ENCODE results near the gene SERAC1.

Gene SERAC1

DNA sequence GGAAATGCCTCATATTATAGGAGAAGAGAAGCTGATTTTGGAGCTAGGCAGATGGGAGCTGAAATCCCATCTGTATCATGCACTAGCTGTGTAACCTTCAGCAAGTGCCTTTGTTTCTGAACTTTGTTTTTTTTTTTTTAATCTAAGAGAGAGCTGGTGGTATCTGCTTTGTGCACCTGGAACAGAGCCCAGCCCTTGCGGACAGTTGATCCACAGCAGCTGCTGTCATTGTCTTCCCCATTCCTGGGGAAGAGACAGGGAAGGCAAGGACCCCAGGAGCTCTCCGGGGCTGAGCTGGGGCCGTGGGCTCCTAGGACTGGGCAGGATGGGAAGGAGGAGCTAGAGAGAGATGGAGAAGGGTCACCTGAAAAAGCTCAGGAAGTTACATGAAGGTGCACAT lies 94.3 kb downstream of the SERAC1 start:
- FAIRE-seq: no peak

DNA sequence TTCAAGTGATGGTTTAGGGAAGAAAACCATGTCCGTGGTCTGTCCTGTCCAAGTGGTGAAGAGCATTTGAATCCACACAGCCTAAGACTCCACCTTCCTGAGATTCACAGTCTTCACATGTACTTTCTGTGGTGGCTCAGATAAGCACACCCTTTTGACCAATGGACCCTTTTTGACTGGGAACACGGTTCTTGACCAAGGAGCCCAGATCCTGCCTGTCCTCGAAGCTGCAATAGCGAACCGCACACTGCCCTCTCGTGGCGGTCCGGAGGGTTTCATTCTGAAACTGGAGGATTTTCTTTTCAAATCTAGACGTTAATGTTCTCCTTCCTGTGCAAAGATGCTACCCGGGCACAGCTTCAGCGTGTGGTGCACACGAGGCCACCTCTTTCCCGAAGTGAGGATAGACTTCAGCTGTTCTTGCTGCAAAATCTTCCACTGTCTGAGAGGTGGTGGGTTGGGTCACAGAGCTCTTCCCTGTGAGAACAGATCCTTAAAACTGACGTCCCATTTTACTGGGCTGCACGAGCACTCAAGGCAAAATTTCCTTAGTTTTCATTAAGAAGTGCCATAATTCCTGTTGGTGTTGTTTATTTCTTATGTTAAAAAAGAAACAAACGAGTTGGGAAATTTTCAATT lies 95.9 kb downstream of the SERAC1 start:
- peak; percentile 94 for FAIRE-seq

DNA sequence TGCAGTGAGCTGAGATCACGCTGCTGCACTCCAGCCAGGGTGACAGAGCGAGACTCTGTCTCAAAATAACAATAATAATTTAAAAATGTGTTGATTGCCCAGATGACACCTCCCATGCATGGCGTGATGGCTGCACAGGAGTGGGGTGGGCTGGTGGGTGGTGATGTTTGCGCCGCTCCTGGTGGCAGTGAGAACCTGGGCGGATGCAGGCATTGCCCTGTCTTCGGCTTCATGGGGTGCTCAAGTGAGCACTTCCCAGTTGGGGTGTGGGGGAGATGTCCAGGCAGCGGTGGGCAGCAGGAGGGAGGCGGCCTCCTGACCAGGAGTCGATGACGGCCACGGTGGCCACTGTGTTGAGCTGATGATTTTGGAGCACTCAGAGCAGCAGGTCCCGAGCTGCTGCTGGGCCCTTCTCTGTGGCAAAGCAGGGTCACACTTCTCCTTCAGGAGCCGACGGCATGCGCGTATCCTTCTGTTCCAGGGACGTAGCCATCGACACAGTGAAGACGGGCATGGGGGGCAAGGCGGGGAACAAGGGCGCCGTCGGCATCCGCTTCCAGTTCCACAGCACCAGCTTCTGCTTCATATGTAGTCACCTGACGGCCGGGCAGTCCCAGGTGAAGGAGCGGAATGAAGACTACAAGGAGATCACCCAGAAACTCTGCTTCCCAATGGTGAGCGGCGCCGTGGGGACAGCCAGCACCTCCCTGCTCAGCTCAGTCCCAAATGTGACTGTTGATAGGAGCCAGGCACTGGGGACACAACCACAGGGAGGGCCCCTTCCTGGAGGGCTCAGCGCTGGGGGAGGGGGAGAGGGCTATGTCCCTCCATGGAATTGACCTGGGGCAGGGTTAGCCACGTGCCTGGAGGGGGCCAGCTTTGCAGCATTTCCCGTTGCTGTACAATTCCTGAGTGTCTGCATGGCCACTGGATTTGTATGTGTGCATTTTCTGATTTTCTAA lies 96.7 kb downstream of the SERAC1 start:
- no peak for FAIRE-seq

DNA sequence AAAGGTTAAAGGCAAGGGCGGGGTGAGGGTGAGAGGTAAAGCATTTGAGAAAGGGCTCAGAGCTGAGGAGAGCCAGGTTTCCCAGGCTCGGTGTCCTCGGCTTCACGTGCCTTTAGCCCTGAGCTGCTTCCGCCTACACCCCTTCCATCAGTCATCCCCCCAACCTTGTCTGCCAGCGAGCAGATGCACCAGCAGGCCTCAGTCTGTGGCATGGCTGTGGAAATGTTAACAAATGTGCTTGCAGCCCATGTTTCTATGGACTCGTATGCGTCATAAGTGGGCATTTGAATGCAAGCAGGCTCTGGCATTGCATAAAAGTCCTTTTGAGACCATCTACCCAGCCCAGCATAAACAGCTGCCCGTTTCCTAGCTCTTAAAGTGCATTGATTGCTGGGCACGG lies 97.5 kb downstream of the SERAC1 start:
- no peak for FAIRE-seq

DNA sequence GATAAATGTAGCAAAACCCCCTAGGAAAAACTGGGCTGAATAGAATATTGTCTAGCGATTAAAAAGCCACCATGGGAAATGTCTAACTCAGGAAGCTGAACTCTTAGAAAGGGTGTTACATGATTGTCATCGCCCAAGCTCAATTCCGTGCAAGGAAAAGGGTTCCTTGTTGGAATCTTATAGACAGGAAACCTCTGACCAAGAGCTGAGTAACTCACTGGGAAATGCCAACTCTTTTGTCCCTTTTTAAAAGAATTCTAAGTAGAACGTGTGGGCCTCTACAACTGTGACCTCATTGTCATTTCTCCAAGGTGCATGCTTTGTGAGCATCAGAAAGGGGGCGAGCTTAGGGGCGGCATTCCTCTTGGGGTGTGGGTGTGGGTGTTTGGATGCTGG lies 98.3 kb downstream of the SERAC1 start:
- FAIRE-seq: no peak

DNA sequence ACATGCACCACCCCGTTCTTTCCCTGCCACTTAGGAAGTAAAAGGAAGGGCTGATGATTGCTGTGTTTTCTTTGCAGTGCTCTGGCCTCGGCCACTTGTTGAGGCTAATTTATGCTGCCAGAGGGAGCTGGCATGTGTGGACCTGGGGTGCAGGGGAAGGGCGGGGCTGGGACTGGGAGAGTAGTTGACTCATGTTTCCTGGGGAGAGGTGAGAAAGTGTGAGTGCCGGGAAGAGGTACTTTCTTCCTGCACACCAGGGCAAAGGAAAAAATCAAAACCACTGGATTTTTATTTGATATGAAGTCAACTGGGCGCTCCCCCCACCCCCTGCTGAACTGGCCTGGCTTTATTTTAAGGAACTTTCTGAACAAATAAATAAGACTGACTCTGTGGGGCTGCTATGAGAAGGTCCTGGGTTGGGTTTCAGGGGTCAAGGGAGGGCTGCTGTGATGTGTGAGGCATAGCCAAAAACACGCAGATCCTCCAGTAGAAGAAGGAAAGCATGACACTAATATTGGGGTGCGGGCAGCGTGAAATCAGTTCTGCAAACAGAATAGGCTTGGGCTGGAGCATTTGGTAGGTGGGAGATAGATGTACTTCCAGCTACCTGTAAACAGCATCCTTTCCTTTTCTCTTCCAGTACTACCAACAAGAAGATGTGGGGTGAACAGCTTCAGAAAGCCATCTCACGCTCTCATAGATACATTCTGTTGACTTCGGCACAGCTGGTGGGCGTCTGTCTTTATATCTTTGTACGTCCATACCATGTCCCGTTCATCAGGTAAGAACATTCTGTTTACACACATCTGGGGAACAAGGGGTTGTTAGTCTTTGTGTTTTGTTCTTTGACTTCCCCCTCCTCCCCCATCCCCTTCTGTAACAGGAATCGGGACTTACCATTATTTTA lies 98.9 kb downstream of the SERAC1 start:
- FAIRE-seq: no peak

DNA sequence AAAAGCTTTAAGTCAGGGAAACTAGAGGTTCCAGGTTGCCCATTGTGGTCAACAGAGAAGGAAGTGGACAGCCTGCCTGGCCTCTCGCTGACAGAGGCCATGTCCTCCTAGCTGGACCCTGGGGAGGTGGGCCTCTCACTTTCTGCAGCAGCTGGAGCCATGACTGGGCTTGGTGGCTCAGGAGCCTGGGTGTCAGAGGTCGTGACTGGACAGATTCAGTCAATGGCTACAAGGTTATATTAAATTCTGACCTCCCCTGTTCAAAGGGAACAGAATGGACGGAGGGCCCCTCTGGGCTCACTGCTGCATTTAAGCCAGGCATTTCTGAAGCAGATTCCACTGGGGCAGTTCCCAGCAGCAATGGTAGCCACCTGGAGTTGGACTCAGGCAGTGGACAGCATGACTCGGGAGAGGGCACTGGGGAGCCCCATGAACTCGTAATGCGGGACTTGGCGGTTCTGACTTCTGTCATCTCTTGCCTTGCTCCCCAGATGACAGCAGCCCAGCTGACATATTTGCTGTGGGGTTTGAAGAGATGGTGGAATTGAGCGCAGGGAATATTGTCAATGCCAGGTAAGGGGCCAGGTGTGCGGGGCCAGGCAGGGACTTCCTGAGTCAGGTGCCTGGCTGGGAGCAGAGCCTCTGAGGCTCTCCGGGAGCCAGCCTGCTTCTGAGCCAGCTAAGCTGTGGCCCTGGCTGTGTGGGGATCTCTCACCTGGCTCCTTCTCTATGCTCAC lies 99.7 kb downstream of the SERAC1 start:
- no peak for FAIRE-seq

DNA sequence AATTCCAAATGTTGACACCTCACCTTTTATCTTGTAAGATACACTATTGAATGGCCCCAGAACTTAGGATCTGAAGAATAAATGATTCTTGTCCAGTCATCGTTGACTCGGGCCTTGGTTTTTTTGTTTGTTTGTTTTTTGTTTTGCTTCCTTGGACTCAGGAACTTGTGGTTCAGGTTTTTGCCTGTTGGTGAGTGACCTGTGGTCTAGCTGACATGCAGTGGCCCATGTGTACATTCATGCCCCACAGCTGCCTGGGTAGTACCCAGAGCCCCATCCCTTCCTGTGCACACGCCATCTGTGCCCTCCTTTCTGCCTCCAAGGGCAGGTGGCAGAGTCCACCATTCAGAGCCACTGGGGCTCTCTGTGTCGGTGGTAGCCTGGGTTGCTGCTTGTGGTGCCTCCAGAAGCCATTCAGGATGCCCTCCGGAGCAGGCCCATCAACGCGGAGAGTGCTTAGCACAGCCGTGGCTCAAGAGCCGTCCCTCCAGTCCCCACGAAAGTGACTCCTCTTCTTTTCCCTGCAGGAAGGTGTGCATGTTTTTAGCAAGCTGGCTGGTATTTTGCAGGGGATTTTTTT lies 100.5 kb downstream of the SERAC1 start:
- no peak for FAIRE-seq

DNA sequence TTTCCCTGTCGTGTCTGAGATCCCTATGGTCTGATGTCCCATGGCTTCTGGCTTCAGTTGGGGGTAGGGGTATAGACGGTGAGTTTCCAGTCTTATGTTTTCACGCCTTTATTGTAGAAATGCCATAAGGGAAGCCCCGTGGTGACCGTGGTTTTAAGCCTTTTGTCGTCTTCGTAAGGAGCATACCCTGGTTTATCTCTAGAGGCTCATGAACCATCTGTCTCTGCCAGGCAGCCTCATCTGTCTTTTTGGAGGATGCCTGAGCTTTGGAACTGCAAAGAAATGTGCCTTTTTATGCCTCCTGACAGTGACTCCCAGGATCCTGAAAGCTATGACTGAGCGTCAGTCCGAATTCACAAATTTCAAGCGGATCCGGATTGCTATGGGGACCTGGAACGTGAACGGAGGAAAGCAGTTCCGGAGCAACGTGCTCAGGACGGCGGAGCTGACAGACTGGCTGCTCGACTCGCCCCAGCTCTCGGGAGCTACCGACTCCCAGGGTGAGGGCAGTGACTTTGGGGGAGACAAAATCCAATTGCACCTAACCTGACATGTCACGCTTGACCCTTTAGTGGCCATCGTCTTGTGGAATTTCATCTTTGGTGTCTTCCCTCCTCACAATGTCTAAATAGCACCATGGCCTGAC lies 101.8 kb downstream of the SERAC1 start:
- no peak for FAIRE-seq

DNA sequence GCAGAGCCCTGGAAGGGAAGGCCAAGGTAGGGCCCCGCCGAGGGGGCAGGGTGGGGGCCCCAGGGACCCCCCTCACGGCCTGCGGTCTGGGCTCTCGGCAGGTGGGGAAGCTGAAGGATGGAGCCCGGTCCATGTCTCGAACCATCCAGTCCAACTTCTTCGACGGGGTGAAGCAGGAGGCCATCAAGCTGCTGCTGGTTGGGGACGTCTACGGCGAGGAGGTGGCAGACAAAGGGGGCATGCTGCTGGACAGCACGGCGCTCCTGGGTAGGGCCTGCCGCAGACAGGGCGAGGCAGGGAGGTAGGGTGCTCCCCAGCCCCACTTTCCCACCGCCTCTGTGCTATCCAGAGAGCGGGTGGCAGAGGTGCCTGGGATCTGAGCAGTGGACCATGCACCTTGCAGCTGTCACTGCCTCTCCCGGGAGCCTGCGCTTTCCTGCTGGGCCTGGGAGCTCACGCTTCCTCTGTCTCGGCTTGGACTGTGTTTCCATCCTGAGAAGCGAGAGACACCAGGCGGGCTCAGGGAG lies 103.3 kb downstream of the SERAC1 start:
- no peak for FAIRE-seq

DNA sequence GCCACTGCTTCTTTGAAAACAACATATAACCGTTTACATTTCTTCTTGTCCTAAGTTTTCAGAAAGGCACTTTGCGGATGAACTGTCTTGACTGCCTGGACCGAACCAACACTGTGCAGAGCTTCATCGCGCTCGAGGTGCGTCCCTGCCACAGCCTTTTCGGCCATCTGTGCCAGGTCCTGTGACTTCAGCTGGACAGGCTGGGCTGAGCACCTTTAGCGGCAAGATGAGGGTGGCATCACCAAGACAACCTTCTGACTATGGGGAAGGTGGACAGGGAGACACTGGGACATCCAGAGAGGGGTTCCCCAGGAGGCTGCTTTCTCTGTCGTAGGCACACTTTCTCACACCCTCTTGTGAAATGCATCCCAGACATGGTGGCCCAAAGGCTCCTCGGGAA lies 104.3 kb downstream of the SERAC1 start:
- no peak for FAIRE-seq

DNA sequence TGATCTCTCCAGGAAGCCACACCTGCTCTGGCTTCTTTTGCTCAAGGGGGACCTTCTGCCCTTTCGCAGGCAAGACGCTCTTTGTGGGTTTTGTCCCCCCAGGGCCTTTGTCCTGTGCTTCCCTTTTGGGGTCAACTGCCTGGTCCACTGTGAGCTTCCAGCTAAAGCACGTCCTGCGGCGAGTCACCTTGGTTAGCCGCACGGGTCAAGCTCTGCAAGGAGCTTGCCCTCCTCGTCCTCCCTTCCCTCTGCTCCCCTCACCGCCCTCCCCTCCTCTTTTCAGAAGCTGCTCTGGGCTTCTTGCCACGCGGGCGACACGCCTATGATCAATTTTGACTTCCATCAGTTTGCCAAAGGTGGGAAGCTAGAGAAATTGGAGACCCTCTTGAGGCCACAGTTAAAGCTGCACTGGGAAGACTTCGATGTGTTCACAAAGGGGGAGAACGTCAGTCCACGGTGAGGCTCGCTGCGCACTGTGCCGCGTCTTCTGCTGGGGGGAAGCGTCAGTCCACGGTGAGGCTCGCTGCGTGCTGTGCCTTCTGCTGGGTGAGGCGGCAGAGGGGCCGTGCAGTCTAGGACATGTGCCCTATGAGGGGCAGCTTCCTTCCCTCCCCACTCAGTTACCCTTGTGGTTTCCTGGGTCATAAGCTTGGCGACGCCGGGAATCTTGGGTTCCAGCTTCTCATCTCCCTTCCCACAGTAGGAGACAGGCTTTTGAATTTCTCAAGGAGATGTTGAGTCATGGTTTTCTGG lies 106.2 kb downstream of the SERAC1 start:
- FAIRE-seq: no peak

DNA sequence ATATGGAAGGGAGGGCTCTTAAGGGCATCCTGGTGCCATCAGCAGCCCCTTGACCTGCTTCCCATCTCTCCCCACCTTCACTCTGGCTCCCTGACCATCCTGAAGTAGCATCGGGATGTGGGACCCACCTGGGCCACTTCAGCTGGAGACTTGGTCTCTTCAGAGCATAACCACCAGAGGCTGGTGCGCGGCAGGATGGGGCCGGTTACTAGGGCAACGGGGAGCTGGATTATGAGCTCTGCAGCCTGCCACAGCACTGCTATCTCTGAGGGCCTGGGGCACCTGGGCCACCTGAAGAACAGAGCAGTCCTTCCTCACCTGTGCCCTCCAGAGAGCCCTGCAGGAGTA lies 106.7 kb downstream of the SERAC1 start:
- FAIRE-seq: no peak

DNA sequence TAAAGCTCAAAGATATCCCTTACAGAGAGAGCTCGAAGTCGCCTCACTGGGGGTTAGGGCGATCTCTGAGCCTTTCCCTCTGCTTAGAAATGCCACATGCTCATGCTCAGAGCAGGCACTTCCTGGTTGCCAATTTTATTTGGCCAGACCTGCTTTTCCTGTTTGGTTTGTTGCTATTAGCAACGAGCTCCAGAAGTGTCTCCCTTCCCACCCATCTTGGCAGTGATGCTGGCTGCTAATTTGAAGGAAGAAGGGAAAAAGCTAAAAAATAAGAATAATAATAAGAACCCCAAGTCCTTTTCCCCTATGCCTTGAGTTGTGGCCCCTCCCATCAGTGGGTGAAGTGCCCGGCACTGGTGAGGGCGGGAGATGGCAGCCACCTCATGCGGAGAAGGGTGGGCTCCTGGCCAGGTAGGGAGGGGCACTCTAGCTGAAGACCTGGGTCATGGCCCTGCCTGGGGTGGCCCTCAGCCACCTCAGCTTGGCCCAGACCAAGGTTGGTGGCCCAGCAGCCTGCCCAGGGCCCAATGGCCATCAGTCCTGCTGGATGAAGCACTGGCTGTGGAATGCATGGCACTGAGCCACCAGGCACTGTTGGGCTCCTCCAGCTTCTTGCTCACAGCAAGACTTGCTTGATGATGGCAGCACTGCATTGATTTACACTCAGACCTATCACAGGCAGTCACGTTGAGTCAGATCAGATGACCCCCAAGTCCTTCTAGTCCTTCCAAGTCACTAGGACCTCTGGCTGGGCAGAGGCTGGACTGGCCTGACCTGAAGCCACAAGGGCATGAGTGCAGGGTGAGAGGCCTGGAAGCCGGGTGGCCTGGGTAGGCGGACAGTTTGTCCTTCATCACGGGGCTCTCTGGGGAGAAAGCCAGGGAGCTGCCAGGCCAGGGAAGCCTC lies 107.4 kb downstream of the SERAC1 start:
- FAIRE-seq: no peak

Measured in A204.1 (cell line).